Smooth muscle cell of the pulmonary artery (primary cell): ENCODE measurements around the gene ANXA2. TPM values are rescaled to one million over a fixed set of nuclear protein-coding genes. Genes with fewer than 3 reads are reported as not detected.

Source experiments
- total RNA-seq: library from RNA; depleted of rRNA; stranded (reverse); fragments of >200 nt; gene quantifications from 2 replicates; pipeline ENCODE4 v1.2.3, GENCODE V29; 2014

The ANXA2 gene
- 2,639 and 3,488 TPM in 2 replicates for total RNA-seq

GRCh38 chr15:60397772-60398445 is at the start of gene ANXA2:
TSS of gene ANXA2 (minus strand) at chr15:60397986. CDS start at chr15:60386075, 11,911 bp downstream.

Other genes with a start within 250 kb of the ANXA2 start
- gene ICE2, start 81.2 kb upstream of the ANXA2 start, total RNA-seq = 38.9 and 42.4 TPM in 2 replicates